ENCODE measurements around the gene SMIM10L2A.
A peak's percentile ranks its signal among the peaks of the same experiment; 100 is the strongest.
"Not testable (repeated sequence)": the region's sequence is repeated elsewhere in the genome, so short reads cannot be mapped to it uniquely, and the experiment has no call there.

The SMIM10L2A gene

DNA sequence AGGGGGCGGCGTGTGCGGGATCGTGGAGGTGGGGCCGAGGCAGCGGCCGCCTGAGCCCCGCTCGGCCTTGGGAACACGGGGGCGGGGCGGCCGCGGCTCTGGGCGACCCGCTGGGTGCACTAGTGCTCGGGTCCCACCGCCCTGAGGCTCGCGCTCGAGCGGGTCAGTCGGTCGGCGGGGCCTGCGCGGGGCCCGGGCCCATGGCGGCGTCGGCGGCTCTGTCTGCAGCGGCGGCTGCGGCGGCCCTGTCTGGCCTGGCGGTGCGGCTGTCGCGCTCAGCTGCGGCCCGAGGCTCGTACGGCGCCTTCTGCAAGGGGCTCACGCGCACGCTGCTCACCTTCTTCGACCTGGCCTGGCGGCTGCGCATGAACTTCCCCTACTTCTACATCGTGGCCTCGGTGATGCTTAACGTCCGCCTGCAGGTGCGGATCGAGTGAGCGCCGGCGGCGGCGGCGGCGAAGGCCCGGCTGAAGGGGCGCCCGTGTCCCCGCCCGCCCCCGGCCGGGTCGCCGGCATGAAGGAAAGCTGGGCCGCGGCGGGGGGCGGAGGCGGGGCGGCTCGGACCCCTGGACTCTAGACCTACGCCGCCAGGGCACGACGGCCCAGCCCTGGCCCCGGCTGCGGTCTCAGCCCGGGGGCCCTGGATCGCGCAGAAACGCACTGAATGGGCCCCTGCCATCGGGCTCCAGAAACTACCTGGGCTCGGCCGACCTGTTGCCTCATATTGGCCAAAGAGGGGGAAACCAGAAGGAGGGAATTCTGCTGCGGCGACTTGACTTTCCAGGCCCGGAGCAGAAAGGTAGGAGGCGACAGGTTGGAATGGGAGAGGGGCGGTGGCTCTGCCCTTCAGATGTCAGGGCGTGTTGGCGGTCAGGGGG, at the start of gene SMIM10L2A:
SMIM10L2A (plus strand) TSS at position 13 of the 878 bp plus-strand sequence; CDS start at position 201, 188 bp downstream.
- no peak for DNase-seq (ENCODE audit: low read depth in 2 of 2)

DNA sequence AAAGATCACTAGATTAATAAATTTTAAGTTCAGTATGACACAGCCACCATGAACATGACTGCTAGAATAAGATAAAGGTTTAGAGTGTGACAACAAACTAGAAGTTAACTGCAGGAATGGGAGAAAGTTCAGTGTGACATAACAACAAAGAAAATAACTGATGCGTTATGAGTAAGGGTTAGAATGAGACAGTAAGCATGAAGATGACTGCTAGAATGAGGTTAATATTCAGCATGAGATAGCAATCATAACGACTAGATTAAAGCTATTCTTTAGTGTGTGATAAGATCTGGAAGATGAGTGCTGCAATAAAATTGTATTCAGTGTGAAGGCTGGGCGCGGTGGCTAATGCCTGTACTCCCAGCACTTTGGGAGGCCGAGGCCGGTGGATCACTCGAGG, 48.4 kb upstream of the SMIM10L2A start:
- no peak for DNase-seq (ENCODE audit: low read depth in 2 of 2)

DNA sequence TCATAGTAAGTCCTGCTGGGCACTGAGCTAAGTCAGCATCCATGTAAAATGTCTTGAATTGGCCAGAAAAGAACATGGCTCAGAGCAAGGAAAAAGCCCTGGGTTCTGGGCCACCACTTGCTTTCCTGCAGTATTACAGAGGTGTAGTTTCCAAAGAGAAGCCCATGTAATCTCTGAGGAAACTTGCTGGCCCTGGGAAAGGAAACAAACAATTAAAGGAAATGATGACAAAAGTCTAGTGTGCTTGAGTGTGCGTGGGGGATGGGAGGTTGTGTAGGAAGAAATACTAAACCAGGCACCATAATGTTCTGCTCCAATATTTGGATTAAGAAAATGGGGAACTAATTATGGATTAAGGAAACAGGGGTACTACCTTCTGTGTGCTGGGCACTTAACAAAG, 39.5 kb upstream of the SMIM10L2A start:
- no peak for DNase-seq (ENCODE audit: low read depth in 2 of 2)

DNA sequence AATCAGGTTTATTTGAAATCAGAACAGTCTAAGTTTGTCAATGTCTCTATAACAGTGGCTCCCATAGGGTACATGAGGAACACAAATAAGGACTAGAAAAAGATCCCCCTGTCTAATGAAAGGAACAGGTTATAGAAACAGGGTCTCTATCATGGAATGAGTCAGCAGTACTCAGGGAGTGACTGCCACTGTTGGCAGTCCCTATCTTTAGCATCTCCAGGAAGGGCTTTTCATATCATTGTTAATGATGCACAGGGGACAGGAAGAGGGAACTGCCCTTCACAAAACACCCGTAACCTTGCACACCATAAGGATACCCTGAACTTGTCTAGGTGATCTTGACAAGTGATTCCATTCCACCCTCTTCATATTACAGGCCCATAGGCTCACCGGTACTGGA, 38.5 kb upstream of the SMIM10L2A start:
- no peak for DNase-seq (ENCODE audit: low read depth in 2 of 2)

- peak in 1 of 2 experiments; percentile 2 for DNase-seq (ENCODE audit: low read depth in 2 of 2)
Observed at GRCh38 chrX:135384161-135384836, 37.4 kb upstream of the SMIM10L2A start.

- DNase-seq (ENCODE audit: low read depth in 2 of 2), result no peak
Observed at GRCh38 chrX:135388841-135389240, 32.9 kb upstream of the SMIM10L2A start.

DNA sequence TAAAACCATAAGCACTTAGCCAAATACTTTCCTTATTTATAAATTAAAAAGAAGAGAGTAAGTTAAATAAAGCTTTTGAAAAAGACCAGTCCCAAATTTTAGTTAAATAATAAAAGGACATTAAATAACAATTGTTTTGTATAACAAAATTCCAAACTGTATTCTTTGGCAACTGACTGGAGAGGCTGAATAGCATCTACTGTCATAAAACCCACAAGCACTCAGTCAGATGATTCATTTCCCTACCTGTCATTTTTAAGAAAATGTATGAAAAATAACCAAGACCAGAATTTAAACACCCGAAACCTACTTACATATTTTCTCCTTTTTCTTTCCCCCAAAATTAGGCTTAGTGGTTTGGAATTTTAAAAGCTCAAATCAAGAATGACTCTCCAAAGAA, 32.5 kb upstream of the SMIM10L2A start:
- DNase-seq (ENCODE audit: low read depth in 2 of 2), result no peak

- DNase-seq (ENCODE audit: low read depth in 2 of 2), result no peak
Observed at GRCh38 chrX:135389717-135390116, 32.0 kb upstream of the SMIM10L2A start.

DNA sequence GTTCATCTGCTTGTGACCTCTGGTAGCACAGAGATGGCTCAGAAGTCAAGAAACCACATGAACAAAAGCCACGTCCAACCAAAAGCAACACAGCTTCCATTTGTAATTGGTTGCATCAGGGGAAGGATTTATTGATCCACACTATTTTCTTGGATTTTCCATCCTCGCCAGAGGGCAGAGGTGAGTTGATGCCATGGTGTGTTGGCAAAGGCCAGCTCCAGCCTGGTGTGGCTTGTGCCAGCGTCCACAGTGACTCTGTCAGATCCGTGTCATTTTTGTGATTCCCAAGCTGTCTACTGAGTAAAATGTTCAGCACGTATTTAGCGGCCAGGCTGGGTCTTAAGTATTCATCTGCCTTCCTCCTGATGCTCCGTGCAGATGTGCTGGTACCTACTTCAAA, 30.0 kb upstream of the SMIM10L2A start:
- no peak for DNase-seq (ENCODE audit: low read depth in 2 of 2)

DNA sequence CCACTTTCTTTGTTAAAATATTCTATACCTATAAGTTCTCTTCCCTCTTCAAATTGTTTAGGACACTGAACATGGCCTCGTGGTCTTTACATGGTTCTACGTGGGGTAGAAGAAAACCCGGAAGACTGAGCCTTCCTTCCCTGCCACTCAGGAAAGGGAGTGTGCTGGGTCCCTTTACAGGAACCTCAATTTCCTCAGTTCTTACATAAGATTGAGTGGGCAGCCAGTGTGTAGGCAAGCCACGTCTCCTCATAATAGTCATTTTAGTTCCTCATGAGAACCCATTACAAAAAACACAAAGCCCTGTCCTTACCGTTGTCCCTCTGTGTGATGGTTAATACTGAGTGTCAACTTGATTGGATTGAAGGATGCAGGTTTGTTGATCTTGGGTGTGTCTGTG, 28.7 kb upstream of the SMIM10L2A start:
- no peak for DNase-seq (ENCODE audit: low read depth in 2 of 2)

GRCh38 chrX:135395064-135395463, 26.7 kb upstream of the SMIM10L2A start:
- no peak for DNase-seq (ENCODE audit: low read depth in 2 of 2)

- DNase-seq (ENCODE audit: low read depth in 2 of 2), result no peak
Observed at GRCh38 chrX:135396109-135396508, 25.6 kb upstream of the SMIM10L2A start.

DNA sequence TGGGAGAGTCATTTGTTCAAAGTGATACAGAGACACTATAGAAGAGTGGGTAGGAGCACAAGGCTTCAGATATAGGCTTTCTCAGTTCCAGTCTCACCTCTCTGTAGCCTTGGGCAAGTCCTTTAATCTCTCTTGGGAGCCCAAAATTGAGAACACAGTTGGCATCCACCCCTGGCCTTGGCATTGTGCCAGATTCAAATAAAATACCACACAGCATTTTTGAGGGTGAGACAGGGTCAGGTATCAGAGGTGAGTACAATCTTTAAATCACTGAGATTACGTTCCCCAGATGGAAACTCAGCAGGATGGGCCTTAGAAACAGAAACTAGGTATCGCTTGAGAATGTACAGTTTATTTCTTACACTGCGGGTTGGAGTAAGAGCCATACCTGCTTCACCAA, 25.2 kb upstream of the SMIM10L2A start:
- no peak for DNase-seq (ENCODE audit: low read depth in 2 of 2)

GRCh38 chrX:135397652-135398051, 24.1 kb upstream of the SMIM10L2A start:
- no peak for DNase-seq (ENCODE audit: low read depth in 2 of 2)

- DNase-seq (ENCODE audit: low read depth in 2 of 2), result no peak
Observed at GRCh38 chrX:135403374-135403773, 18.4 kb upstream of the SMIM10L2A start.

- DNase-seq (ENCODE audit: low read depth in 2 of 2), result not testable (repeated sequence)
Observed at GRCh38 chrX:135406428-135406827, 15.3 kb upstream of the SMIM10L2A start.

DNA sequence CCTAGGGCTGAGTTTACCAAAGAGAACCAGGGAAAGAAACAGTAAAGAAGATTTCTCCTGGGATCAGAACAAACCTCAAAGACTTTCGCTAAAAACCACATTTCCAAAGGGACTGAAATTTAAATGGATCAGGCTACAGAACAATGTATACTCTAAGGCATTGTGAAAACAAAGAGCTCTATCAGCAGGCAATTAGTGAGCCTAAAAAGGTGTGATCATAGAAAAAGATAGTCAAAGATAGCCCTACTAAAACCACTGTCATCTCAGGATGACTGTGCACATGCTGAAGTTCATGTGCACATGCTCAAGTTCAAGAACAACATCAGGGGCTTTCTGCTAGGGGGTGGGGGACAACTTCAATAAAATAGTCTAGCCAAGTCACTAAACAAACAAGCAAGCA, 12.9 kb upstream of the SMIM10L2A start:
- DNase-seq (ENCODE audit: low read depth in 2 of 2), result no peak

- no peak for DNase-seq (ENCODE audit: low read depth in 2 of 2)
Observed at GRCh38 chrX:135410861-135411627, 10.7 kb upstream of the SMIM10L2A start.

DNA sequence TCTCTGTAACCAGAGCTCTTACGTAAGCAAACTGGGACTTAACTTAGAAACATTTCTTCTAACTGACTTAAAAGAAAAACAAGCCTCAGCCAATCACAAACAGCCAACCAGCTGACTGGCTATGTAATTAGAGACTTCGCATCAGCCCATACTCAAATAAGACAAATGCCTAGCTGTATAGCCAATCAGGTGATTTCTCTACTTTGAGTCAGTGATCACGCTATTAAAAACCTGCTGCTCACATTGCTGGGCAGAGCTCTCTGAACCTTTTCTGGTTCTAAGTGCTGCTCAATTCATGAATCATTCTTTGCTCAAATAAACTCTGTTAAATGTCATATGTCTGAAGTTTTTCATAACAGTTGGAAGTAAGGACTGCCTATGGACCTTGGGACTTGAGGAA, 9.9 kb upstream of the SMIM10L2A start:
- DNase-seq (ENCODE audit: low read depth in 2 of 2), result no peak

DNA sequence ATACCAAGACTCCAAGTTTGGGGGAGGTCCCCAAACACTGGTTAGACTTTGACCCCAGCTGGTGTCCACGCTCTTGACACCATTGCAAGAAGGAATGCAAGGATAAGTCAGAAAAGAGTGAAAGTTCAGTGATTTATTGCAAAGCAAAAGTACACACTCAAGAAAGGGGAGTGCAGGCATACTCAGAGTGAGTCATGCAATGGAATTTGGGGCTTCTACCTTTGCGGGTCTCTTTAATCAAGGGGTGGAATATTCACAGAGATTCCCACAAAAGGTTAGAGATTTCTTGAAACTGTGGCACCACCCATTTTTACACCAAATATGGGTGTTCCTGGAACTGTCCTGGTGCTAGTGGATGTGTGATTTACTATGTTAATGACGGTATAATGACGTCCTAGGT, 5.2 kb upstream of the SMIM10L2A start:
- no peak for DNase-seq (ENCODE audit: low read depth in 2 of 2)

DNA sequence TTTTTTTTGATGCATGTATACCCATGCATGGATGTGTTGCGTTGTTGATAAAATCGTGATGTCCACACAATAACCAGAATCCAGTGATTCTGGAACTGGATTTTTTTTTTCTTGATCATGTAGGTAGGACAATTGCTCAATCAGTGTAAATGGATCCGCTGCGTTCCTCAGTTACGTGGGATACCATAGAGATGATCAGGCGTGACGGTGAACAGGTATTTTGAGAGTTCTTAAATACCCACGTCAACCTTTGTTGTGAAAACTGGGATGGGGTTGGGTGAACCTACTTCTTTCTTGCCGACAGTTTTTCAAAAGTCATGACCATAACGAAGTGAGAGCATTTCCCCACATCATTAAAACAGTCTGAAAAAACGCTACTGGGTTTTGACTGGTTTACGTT, 913 bp upstream of the SMIM10L2A start:
- no peak for DNase-seq (ENCODE audit: low read depth in 2 of 2)

DNA sequence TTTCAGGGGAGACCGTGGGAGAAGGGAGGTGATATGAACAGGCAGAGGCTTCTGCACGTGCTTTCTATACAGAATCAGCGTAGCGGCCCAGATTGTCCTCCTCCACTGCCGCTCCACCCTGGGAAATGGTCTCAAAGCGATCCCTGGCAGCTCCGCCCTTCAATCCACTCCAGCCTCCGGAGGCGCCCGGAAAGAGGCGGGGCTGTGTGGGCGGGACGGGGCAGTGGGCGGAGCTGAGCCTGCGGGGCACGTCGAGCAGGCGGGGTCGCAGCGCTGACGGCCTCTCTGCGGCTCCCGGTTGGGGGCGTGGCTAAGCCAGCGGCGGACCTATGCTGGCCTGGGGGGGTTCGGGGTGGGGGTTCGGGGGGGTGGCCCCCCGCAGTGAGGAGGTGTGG, 210 bp upstream of the SMIM10L2A start:
- peak; percentile 65 to 86 for DNase-seq (ENCODE audit: low read depth in 2 of 2)
